ENCODE data around the gene RAB27A. TPM values are rescaled to one million over a fixed set of nuclear protein-coding genes. Genes with fewer than 3 reads are reported as not detected.

Gene RAB27A
- total and polyA plus RNA-seq, 9 of the 15 experiments (the other 6 are each of a cell fraction or from before 2014, with no cell fraction given), result 31.5 to 171 (median 80.4) TPM

GRCh38 chr15:55250941-55251340 lies 38.7 kb downstream of the RAB27A start (continued):
- no peak for TF ChIP-seq ZBTB40 (IDR thresholded peaks at IDR 0.05)
- TF ChIP-seq ZBTB40 (CRISPR knock-in tag; IDR thresholded peaks at IDR 0.05), result no peak
- peak; percentile 32; the same call in 1 of the 2 replicates for TF ChIP-seq HDAC8 (tag; IDR thresholded peaks at IDR 0.05)
- TF ChIP-seq TAF7 (tag; IDR thresholded peaks at IDR 0.05), result 0 out of 2 replicates have a peak, but pooled peaks have one; percentile 6
- no peak for TF ChIP-seq EP300 (IDR thresholded peaks at IDR 0.05; ENCODE audit: low read length)
- TF ChIP-seq FOXK1 (CRISPR knock-in tag; IDR thresholded peaks at IDR 0.05; ENCODE audit: borderline replicate concordance), result no peak
- no peak for TF ChIP-seq PTRF (tag; IDR thresholded peaks at IDR 0.05)
- TF ChIP-seq TEAD1 (CRISPR knock-in tag; IDR thresholded peaks at IDR 0.05), result no peak
- TF ChIP-seq MEIS2 (IDR thresholded peaks at IDR 0.05; ENCODE audit: partially characterized antibody), result peak; percentile 34
- TF ChIP-seq ZNF121 (CRISPR knock-in tag; conservative IDR thresholded peaks at IDR 0.05), result no peak
- no peak for TF ChIP-seq PRMT5 (CRISPR knock-in tag; IDR thresholded peaks at IDR 0.05)
- no peak for TF ChIP-seq HMBOX1 (IDR thresholded peaks at IDR 0.05)
- TF ChIP-seq NR2F6 (CRISPR knock-in tag; IDR thresholded peaks at IDR 0.05), result no peak
- 0 out of 2 replicates have a peak, but pooled peaks have one; percentile 8 for TF ChIP-seq ZNF766 (CRISPR knock-in tag; conservative IDR thresholded peaks at IDR 0.05)
- no peak for TF ChIP-seq GABPA (tag; conservative IDR thresholded peaks at IDR 0.05; ENCODE audit: low read depth)
- no peak for TF ChIP-seq SMARCE1 (IDR thresholded peaks at IDR 0.05)
- no peak for TF ChIP-seq MCM7 (IDR thresholded peaks at IDR 0.05)
- peak; percentile 74; the same call in 1 of the 2 replicates for TF ChIP-seq SPI1 (IDR thresholded peaks at IDR 0.05; ENCODE audit: borderline replicate concordance, low read depth, low read length)
- TF ChIP-seq ZNF589 (CRISPR knock-in tag; IDR thresholded peaks at IDR 0.05; ENCODE audit: low read depth), result 0 out of 2 replicates have a peak, but pooled peaks have one; percentile 9
- TF ChIP-seq RBM15 (IDR thresholded peaks at IDR 0.05; ENCODE audit: insufficient read depth, low read length), result no peak
- no peak for TF ChIP-seq ZNF79 (CRISPR knock-in tag; IDR thresholded peaks at IDR 0.05; ENCODE audit: low read depth)
- TF ChIP-seq ZNF274 (IDR thresholded peaks at IDR 0.05; ENCODE audit: borderline replicate concordance, low read depth, low read length), result no peak
